Retinal pigment epithelial cell (primary cell): ENCODE data around the gene ESRP2.
A peak's percentile ranks its signal among the peaks of the same experiment; 100 is the strongest.

Experiments
- DNase-seq: peaks from one replicate; pipeline ENCODE4 v3.0.0-alpha.2; 2010; ENCODE audit warnings: low read depth
- H3K4me3 ChIP-seq: 2 replicates; pipeline ENCODE4 v1.5.1; 2011; ENCODE audit warnings: mild to moderate bottlenecking, low read length, control low read depth, moderate library complexity
- CTCF ChIP-seq: conservative IDR thresholded peaks from 2 replicates; pipeline ENCODE4 v1.5.1; 2011; ENCODE audit warnings: low read depth, low read length, control low read depth, inconsistent platforms

ESRP2 gene

GRCh38 chr16:68235887-68236136 lies at the start of gene ESRP2:
TSS of gene ESRP2 (minus strand) at chr16:68236127. CDS start at chr16:68236045, 82 bp downstream.
- H3K4me3 ChIP-seq: peak within 1 kb of the TSS; percentile 50
- no peak for DNase-seq
- no peak for TF ChIP-seq CTCF

- no peak overlapping the region for H3K4me3 ChIP-seq
- TF ChIP-seq CTCF: no peak
- no peak for DNase-seq
Measured at GRCh38 chr16:68285683-68286082, 49.8 kb upstream of the ESRP2 start.

GRCh38 chr16:68284847-68285246 lies 48.9 kb upstream of the ESRP2 start:
- DNase-seq: no peak
- no peak overlapping the region for H3K4me3 ChIP-seq
- no peak for TF ChIP-seq CTCF

GRCh38 chr16:68283801-68284598 lies 48.1 kb upstream of the ESRP2 start:
- H3K4me3 ChIP-seq: no peak overlapping the region
- no peak for DNase-seq
- no peak for TF ChIP-seq CTCF

GRCh38 chr16:68283346-68283745 lies 47.4 kb upstream of the ESRP2 start:
- H3K4me3 ChIP-seq: no peak overlapping the region
- DNase-seq: no peak
- TF ChIP-seq CTCF: no peak

GRCh38 chr16:68282064-68282452 lies 46.1 kb upstream of the ESRP2 start:
- TF ChIP-seq CTCF: no peak
- DNase-seq: no peak
- no peak overlapping the region for H3K4me3 ChIP-seq

GRCh38 chr16:68281368-68282063 lies 45.6 kb upstream of the ESRP2 start:
- H3K4me3 ChIP-seq: no peak overlapping the region
- DNase-seq: no peak
- no peak for TF ChIP-seq CTCF
